ENCODE data around the gene DLST. TPM values are rescaled to one million over a fixed set of nuclear protein-coding genes. Genes with fewer than 3 reads are reported as not detected.

The DLST gene
- polyA plus RNA-seq, 3 donors, result 6.7 to 76.5 (median 7.3) TPM

- Mint-ChIP-seq H3K4me3 (no peak overlapping the region), H3K9me3 (no peaks in the 10 kb centered on the region), H3K36me3 (no peaks in the 10 kb centered on the region), H3K27me3 (ENCODE audit: low read depth in 3 of 3) (peaks cover 0 to 2% (median 0%) of the 10 kb centered on the region in 3 donors), H3K27ac (no peak overlapping the region), H3K4me1 (peaks cover 23% of the 10 kb centered on the region)
- H3K27me3 ChIP-seq (ENCODE audit: control insufficient read depth in 2 of 2, insufficient read depth in 2 of 2, low read length in 2 of 2), result no peaks in the 10 kb centered on the region
- no peaks in the 10 kb centered on the region for H3K9me3 ChIP-seq (replicated peaks in 1 of 2; ENCODE audit: control insufficient read depth in 1 of 2, insufficient read depth in 1 of 2, low read length in 2 of 2)
- H3K4me2 ChIP-seq (replicated peaks; ENCODE audit: extremely low read depth, low read length, poor library complexity, severe bottlenecking), result no peak overlapping the region
- peaks cover 13 to 14% of the 10 kb centered on the region in 2 donors for H3K4me1 ChIP-seq (ENCODE audit: control insufficient read depth in 1 of 2, insufficient read depth in 2 of 2, low read length in 2 of 2)
- DNase-seq, result no peak
- no peak overlapping the region for H3K27ac ChIP-seq (ENCODE audit: low read depth in 1 of 2, low read length in 2 of 2)
- TF ChIP-seq, protein P1, sequence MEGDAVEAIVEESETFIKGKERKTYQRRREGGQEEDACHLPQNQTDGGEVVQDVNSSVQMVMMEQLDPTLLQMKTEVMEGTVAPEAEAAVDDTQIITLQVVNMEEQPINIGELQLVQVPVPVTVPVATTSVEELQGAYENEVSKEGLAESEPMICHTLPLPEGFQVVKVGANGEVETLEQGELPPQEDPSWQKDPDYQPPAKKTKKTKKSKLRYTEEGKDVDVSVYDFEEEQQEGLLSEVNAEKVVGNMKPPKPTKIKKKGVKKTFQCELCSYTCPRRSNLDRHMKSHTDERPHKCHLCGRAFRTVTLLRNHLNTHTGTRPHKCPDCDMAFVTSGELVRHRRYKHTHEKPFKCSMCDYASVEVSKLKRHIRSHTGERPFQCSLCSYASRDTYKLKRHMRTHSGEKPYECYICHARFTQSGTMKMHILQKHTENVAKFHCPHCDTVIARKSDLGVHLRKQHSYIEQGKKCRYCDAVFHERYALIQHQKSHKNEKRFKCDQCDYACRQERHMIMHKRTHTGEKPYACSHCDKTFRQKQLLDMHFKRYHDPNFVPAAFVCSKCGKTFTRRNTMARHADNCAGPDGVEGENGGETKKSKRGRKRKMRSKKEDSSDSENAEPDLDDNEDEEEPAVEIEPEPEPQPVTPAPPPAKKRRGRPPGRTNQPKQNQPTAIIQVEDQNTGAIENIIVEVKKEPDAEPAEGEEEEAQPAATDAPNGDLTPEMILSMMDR (IDR thresholded peaks at IDR 0.05), result no peak
- H3K9ac ChIP-seq (ENCODE audit: insufficient read depth, low read length, poor library complexity, severe bottlenecking), result no peak overlapping the region
- WGBS (ENCODE audit: insufficient coverage), result 91% methylated on average over 2 of the region's 10 CpGs
- intact Hi-C loops (cut with micrococcal nuclease), result loop anchor here (2.0 to 10.0 kb wide), 3 partner anchors 45 to 227 kb away; no protein-coding TSS in a partner anchor
- H3K4me3 ChIP-seq (replicated peaks in 1 of 3; ENCODE audit: low read depth in 2 of 3, low read length in 3 of 3), result no peak overlapping the region
- no peaks in the 10 kb centered on the region for H4K20me1 ChIP-seq (ENCODE audit: insufficient read depth, low read length)
- no peaks in the 10 kb centered on the region for H3K79me2 ChIP-seq (ENCODE audit: insufficient read depth, low read length)
- no peak overlapping the region for H2AFZ ChIP-seq (ENCODE audit: insufficient read depth, low read depth, low read length, poor library complexity, severe bottlenecking)
- no peaks in the 10 kb centered on the region for H3K36me3 ChIP-seq (replicated peaks in 1 of 2; ENCODE audit: control insufficient read depth in 1 of 2, insufficient read depth in 2 of 2, low read length in 2 of 2)
These were observed 21.8 kb upstream of the DLST start for GRCh38 chr14:74859757-74860552.

DNA sequence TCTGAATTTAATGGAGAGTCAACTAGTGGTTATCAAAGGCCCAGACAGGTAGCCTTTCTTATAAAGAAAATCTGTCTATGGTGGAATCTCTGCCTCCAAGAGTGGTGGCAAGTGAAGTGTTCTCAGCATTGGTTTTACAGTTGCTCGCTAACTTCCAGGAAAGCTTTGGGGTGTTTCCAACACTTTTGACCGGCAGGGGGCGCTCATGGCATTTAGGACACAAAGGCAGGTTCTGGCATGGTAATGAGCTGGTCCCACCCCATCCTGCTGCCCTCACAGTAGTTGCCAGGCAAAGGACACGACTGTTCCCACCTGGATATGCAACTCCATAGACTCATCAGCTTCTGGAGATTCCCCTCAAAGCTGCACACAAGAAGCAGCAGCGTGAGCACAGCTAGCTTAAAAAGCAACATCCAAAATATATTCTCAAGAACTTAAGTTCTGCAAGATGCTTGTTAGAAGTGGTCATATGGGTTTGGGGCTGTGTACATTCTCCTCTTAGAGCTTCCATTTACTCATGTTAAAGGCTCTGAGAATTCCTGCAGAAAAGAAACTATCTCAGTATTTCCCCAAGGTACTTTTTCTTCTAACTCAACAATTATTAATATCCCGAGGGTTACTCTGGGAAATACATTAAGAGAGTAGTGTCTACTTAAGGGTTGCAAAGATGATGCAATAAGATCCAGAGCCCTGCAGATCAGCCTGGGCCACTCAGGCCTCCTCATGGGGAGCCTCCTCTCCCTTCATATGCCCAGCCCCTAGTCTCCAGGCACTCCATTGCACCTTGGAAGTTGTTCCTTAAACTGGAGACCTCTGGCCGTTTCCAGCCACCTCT lies 20.6 kb upstream of the DLST start:
- WGBS (ENCODE audit: insufficient coverage), result 10% methylated on average over 4 of the region's 7 CpGs
- Mint-ChIP-seq H3K27ac (no peak overlapping the region), H3K4me3 (no peak overlapping the region)

More for the DNA sequence above, 20.6 kb upstream of the DLST start:
- Mint-ChIP-seq H3K36me3 (no peaks in the 10 kb centered on the region), H3K9me3 (no peaks in the 10 kb centered on the region), H3K4me1 (peaks cover 22% of the 10 kb centered on the region), H3K27me3 (ENCODE audit: low read depth in 3 of 3) (peaks cover 0 to 2% (median 0%) of the 10 kb centered on the region in 3 donors)
- no peaks in the 10 kb centered on the region for H4K20me1 ChIP-seq (ENCODE audit: insufficient read depth, low read length)
- H3K4me1 ChIP-seq (ENCODE audit: control insufficient read depth in 1 of 2, insufficient read depth in 2 of 2, low read length in 2 of 2), result peaks cover 13 to 14% of the 10 kb centered on the region in 2 donors
- H3K9me3 ChIP-seq (replicated peaks in 1 of 2; ENCODE audit: control insufficient read depth in 1 of 2, insufficient read depth in 1 of 2, low read length in 2 of 2), result no peaks in the 10 kb centered on the region
- no peak overlapping the region for H3K4me3 ChIP-seq (replicated peaks in 1 of 3; ENCODE audit: low read depth in 2 of 3, low read length in 3 of 3)
- TF ChIP-seq, protein P1 (IDR thresholded peaks at IDR 0.05), result peak; percentile 85
- no peak overlapping the region for H2AFZ ChIP-seq (ENCODE audit: insufficient read depth, low read depth, low read length, poor library complexity, severe bottlenecking)
- H3K79me2 ChIP-seq (ENCODE audit: insufficient read depth, low read length), result no peaks in the 10 kb centered on the region
- H3K27me3 ChIP-seq (ENCODE audit: control insufficient read depth in 2 of 2, insufficient read depth in 2 of 2, low read length in 2 of 2), result no peaks in the 10 kb centered on the region
- intact Hi-C loops (cut with micrococcal nuclease), result loop anchor here (2.0 to 10.0 kb wide), 3 partner anchors 44 to 226 kb away; no protein-coding TSS in a partner anchor
- H3K4me2 ChIP-seq (replicated peaks; ENCODE audit: extremely low read depth, low read length, poor library complexity, severe bottlenecking), result no peak overlapping the region
- no peak overlapping the region for H3K27ac ChIP-seq (ENCODE audit: low read depth in 1 of 2, low read length in 2 of 2)
- no peak overlapping the region for H3K9ac ChIP-seq (ENCODE audit: insufficient read depth, low read length, poor library complexity, severe bottlenecking)
- H3K36me3 ChIP-seq (replicated peaks in 1 of 2; ENCODE audit: control insufficient read depth in 1 of 2, insufficient read depth in 2 of 2, low read length in 2 of 2), result no peaks in the 10 kb centered on the region
- DNase-seq, result peak; percentile 69 to 79 (median 78)
